HG02798 (cell line): ENCODE measurements around the gene PLEKHA7.
"Not testable (repeated sequence)": the region's sequence is repeated elsewhere in the genome, so short reads cannot be mapped to it uniquely, and the experiment has no call there.

Experiments used
- ATAC-seq: cut with Tn5 transposase; IDR thresholded peaks from one replicate; pipeline ENCODE4 v1.9.1; 2021; ENCODE audit warnings: mild to moderate bottlenecking; ENCODE audit not compliant: unreplicated experiment, poor library complexity

PLEKHA7 gene

DNA sequence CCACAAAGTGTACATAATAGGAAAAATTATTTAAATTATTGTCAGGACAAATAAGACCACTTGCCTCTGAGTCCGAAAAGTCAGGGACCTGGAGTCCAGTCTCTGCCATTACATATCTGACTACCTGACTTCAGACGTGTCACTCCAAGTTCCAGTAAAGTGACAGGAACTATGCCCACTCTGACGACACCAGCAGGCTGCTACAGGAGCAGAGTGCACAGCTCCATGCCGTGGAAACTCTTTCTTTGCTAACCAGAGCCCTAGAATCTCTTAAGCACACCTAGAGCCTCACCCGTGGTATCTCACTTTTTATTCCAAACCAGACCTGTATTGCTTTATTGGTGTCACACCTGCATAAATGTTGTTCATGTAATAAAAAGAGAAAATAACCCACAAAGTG, 93.7 kb downstream of the PLEKHA7 start:
- ATAC-seq: no peak

DNA sequence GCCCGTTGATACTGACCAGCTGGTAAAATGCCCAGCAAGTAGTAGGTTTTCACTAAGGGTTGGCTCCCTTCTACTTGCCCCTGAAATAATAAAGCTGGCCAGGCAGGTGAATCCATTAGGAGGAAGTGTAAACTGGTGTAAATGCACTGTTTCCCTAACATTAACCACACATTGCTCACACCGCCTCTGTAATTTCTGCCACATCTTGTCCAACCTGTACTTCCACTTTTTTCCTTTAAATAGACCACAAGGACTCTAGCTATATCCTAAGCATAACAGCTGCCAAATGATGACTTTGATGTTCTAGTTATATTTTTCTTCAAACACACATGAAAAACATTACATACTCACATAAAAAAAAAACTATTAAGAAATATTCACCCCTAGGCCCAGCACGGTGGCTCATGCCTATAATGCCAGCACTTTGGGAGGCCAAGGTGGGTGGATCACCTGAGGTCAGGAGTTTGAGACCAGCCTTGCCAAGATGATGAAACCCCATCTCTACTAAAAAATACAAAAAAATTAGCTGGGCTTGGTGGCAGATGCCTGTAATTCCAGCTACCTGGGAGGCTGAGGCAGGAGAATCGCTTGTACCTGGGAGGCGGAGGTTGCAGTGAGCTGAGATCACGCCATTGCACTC, 95.6 kb downstream of the PLEKHA7 start:
- not testable (repeated sequence) for ATAC-seq

DNA sequence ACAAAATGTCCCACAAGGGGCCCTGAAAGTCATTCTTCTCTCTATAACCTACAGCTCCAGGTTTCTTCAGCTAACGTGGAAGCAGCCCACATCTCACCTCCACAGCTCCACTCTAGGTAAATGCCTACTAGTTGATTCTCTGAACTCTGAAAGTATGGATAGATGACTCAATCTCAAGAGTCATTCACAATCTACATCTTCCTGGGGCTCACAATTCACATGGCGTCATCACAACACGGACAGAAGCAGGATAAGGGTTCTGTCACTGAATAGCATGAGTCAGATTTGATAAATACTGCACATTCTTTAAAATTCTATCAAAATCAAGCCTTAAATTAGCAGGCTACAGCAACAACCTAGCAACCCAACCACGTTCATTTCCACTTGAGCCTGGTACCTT, 96.3 kb downstream of the PLEKHA7 start:
- no peak for ATAC-seq

DNA sequence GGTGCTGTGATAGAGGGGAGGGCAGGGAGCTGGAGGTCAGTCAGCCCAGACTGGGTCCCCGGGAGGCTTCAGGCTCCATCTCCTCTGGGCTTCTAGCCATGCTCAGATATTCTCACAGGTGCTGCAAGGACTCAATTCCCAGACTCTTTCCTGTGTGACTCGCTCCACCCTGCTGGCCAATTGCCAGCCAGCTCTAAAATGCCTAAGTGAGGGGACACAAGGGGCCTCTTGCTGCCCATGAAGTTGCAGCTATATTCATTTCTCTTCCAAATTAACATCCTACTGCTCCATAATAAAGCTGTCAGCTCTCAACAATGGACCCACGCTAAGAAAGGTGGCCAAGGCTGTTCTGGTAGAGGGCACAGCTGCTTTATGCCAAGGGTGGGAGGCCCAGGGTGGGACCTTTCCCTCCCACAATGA, 101.5 kb downstream of the PLEKHA7 start:
- ATAC-seq: no peak

DNA sequence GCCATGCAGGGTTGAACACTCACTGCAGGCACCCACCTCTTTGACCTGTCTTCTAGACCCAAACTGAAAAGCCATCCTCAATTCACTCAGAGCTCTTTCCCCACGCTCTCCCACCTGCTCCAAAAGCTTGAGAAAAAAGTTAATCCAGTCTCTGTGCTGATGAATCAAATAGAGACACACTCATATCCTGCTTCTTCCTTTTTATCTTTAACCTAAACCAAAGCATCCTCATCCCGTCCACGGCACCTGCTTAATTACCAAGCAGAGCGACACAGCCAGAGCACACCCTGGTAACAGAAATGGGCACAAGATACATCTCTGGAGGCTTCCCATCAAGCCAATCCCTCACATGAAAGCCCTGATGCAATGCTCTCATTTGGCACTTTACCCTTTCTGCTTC, 102.6 kb downstream of the PLEKHA7 start:
- no peak for ATAC-seq

DNA sequence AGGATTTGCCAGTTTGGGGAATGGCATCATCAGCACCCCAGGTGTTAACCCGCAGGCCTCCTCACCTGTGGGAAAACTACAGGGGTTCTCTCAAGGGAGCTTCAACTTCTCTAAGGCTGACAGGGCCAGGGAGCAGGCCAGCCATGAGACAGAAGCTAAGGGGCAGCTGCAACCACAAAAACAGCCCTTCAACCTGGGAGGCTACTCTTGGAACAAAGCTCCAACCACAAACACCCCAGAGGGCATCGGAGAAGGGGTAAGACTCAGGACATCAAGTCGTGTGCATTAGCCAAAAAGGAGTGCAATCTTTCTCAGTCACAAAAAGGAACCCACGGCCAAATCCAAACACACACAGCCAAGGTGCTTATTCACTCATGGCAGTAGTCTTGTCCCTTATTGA, 103.0 kb downstream of the PLEKHA7 start:
- no peak for ATAC-seq

DNA sequence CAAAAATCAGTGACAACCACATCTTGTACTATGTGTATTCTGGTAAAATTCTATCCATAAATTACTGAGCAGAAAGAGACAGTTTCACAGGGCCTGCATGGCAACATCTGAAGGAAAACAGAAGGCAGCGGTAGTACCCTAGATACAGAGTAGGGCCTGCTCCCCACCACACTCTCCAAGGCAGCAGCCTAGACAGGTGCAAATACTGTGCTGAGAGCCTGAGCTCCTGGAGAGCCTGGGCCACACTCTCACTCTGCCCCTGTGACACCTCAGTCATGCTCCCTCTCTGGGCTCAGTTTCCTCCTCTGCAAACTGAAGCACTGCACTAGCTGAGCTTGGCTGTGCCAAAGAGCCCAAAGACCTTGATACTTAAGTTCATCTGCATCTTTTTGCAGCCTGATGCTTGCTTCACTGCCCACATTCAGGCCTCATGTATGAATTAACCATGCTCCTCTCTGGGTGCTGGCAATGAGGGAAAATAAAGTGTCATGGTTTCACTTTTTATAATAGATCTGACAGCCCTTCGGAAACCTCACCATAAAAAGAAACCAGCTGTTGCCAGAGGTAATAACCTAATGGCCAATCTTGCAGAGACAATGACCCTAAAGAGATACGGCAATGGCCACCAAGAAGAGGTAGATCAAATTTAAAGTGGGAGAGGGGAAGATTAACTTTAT, 104.7 kb downstream of the PLEKHA7 start:
- ATAC-seq: peak; percentile 78

DNA sequence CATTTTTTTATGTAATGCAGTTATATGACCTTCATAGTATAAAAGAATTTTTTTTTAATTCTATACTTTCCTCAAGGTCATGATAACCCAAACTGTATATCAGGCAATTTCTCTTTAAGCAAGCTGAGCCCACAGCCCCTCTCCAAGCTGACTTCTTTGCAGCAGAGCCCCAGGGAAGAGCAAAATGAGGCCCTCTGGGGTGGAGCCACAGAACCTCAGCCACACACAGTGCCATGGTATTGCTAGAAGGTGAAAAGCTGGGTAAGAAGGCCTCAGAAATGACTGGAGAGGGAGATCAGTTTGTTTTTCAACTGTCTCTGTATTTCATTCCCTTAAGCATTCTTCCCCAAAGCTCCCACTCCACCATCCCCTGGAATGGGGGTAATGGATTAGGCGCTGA, 108.8 kb downstream of the PLEKHA7 start:
- no peak for ATAC-seq

DNA sequence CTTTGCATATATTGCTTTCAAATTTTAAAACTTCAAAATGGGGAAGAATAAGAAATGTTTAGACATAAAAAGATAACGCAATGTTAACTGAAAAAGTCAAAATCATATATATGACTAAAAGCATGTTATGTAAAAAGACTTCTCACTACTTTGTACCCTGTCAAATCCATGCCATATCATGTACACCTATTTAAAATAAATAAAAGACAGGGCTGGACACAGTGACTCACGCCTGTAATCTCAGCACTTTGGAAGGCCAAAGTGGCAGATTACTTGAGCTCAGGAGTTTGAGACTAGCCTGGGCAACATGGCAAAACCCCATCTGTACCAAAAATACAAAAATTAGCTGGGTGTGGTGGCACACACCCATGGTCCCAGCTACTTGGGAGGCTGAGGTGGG, 109.5 kb downstream of the PLEKHA7 start:
- not testable (repeated sequence) for ATAC-seq

DNA sequence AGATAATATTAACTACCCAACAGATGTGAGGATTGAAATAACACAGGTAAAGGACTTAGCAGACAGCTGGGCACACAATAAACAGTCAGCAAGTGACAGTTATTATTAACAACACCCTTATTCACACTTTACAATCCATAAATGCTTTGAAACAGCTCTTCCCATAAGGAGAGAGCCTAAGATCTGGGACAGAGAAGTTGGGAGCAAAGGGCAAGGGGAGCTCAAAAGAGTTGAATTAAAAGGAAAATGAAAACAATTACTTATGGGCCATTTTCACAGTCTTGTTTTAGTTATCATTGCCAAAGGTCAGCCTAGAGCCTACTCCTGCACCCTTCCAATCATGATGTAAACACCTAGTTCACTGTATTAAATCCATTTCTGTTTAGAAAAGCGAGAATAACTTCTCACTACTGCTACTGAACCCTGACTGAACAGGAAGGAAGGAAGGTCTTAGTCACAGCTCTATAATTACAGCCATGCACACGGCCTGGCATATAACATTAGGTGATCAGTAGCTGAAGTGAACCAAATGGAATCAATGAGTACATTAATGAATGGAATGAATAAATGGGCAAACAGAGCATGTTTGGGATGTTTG, 111.3 kb downstream of the PLEKHA7 start:
- ATAC-seq: peak; percentile 62

DNA sequence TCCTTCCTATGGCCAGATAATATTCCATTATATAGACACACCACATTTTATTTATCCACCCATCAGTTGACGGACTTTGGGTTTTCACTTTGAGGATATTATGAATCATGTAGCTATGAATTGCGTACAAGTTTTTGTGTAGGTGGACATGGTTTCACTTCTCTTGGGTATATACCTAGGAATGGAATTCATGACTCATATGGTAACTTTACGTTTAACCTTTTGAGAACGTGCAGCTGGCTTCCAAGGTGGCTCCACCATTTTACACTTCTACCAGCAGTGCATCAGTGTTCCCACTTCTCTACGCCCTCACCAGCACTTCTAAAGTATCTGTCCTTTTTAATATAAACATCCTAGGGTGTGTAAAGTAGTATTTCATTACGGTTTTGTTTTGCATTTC, 112.0 kb downstream of the PLEKHA7 start:
- ATAC-seq: peak; percentile 81

DNA sequence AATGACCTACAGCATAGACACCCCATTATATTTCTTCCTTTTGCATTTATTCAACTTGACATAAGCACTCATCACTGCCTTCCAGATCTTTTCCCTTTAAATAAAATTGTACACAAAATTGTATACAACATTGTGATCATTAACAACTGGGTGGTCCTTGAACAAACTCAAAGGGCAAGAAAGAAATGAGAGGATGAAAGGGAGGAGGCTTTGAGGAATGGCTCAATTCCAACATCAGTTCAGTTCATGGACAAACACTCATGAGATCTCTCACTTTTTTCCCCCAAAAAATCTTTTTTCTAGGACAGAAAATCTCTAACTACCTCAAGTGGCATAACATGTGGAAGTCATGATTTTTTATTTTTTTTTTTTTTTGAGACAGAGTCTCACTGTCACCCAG, 113.7 kb downstream of the PLEKHA7 start:
- ATAC-seq: no peak

DNA sequence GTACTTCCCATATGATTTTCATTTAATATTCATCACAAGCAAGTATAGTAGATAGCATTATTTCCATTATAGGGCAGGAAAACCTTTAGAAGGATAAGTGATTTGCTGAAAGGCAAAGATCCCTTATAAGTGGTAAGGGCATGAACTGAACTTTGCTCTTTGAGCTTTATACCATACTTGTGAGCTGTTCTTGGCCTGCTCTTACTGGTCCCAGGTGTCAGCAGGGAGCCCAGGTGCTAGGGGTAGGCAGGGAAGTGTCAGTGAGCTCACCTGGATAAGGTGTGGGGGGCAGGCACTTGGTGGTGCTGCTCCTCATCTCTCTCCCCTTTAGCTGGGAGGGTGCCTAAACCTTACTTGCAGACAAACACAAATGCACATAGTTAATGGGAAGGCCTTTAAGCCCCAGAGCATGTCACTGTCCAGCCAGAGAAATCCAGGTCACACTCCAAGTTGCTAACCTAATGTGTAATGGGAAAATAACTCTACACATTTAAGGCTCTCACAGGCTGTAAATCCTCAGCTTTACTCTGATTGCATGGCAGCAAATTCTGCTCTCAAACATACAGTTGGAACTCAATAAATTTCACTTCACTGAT, 114.4 kb downstream of the PLEKHA7 start:
- no peak for ATAC-seq

DNA sequence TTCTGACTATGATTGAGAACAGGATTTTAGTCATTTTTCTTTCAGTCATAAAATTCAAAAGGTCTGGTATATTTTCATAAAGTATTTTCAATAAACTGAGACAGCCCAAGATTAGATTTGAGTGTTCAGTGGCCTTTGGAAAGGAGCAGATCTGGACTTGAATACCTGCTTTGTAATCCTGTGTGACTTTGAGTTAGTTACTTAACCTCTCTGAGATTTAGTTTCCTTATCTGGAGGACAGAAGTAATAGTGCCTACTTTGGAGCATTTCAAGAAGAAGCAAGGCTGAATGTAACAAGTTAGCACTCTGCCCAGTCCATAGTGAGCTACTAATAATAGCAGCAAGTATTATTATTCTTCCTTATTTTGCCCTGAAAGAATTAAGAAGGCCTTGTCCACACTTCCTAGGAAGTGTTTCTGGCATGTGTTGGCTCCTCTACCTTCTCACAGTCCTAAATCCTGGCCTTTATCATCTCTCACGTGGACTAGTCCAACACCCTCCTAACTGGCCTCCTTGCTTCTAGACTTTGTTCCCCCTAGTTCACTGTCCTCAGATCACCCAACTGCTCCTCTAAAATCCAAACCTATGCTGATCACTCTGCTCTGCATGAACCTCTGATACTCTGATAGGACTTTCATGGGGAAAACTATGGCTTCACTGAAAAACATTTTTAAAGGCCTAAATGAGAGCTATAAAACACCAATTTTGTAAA, 115.8 kb downstream of the PLEKHA7 start:
- ATAC-seq: no peak

DNA sequence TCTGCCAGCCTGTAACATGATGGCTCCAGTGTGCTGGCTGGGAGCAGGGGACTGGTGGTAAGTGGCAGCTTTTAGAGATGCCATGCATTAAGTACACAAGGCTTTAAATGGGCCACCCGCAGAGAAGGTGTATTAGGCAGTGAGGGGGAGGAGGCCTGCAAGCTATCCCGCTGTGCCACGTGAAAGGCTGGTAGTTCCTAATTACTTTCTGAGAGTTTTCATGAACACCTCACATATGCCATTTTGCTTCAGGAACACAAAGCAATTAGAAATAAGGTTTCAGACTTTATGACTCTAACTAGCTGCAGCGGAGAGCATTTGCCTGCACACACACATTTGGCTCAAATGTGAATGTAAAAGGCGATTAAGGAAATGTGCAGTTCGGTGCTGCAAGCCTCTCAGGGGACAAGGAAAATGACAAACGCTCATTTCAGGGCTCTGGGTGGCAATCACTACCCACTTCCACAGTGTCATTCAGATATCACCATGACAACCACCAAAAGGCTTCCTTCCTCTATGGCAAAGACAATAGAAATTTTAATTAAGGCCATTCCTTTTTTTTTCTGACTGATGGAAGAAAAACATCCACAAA, 116.6 kb downstream of the PLEKHA7 start:
- ATAC-seq: no peak

DNA sequence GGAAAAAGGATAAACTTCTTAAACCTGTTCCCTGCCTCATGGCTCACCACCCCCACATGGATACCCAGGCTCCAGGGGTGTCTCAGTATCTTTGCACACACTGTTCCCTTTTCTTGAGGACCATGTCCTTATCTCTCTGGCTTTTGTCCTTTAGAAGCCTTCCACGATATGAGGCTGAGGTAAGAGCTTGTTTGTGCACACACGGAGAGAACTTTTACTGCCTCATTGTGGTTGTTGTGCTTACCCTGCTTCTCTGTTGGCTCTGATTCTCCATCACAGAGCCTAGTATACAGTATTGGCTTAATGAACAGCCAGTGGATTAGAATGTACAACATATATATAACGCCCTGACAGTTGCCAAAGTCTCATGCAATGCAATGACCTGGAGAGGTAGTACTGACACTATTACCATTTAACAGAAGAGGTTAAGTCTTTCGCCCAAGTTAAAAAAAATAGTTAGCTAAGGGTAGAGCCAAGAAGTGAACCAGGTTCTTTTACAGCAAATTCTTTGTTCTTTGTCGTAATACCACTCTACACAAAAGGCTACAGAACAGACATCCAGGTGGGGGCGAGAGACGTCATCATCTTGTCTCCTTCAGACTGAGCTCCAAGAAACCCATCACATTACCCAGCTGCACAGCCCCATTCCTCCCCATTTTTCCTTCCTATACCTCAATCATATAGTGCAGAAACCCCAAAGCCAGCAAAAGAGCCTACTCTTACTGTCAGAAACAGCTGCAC, 117.3 kb downstream of the PLEKHA7 start:
- ATAC-seq: no peak

DNA sequence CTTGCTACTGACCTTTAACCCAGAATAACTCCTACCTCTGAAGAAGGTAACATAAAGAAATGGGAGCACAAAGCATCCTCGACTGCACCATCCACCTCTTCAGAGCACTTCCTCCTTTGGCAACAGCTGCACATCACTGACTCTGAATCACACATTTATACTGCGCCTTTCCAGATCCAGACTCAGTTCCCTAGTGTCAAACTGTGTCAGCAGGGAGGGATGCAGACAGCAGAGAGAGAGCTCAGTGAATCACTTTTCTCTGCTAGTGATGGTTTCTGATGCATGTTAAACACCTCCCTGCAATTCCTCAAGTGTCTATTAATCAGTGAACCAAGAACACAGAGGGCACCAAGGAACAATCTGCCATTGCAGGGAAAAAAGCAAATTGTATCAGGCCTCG, 118.9 kb downstream of the PLEKHA7 start:
- no peak for ATAC-seq

DNA sequence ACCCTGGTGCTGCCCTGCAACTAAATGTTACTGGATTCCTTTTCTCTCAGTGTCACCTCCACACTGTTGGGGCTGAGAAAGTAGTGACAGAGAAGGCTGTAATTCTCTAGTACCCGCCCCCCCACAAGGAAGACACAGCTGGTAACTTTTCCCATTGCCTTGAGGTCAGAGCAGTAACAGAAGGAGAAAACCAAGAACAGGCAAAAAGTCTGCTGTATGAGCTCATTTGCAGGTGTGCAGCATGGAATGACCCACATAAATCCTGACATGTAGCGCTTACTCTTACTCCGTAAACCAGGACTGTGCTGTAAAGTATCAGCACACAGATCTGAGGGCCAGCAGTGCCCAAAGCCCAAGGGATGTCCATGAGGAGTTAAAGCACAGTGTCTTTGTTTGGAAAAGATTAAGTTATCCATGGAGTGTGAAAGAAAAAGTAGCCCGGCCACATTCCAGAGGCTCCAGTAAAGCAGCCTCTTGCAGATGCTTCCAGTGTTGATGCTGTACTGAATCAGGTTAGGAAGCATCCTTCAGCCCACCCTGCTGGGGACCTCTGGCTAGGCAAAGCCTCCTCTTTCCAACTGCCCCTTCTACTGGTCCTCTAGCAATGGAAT, 120.7 kb downstream of the PLEKHA7 start:
- no peak for ATAC-seq

DNA sequence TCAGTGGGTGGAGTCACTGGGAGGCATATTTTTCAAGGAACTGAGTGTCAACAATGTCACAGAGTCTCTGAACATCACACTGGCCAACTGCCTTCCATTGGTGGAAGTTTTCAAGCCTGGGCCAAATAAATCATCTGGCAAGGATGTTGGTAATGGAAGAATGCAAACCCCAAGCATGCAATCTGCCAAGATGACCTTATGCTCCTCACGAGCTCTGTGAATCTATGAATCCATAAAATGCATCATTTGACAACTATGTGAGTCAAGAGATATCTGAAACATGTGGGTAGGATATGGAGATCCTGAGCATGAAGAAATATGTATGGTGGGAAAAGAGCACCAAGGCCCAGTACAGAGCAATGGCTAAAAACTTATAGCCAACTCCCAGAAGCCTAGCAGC, 122.2 kb downstream of the PLEKHA7 start:
- ATAC-seq: no peak
